DOHH2 (cell line): ENCODE results near the gene F10.

ENCODE experiments used
- H3F3A ChIP-seq: fragments of 200-600 bp; sonication (generic), shearing (Covaris generic); 2 replicates; pipeline ENCODE4 v1.6.0; 2016; ENCODE audit warnings: antibody characterized with exemption, mild to moderate bottlenecking; ENCODE audit not compliant: control insufficient read depth, insufficient read depth
- H3K27ac ChIP-seq: fragments of 200-600 bp; sonication (generic); 2 replicates; pipeline ENCODE4 v1.5.1; 2014; ENCODE audit warnings: low read depth, mild to moderate bottlenecking, low read length, moderate library complexity
- H3K27me3 ChIP-seq: fragments of 200-600 bp; sonication (generic); 2 replicates; pipeline ENCODE4 v1.6.1; 2014; ENCODE audit warnings: mild to moderate bottlenecking, low read length, mixed read lengths; ENCODE audit not compliant: control insufficient read depth
- H3K36me3 ChIP-seq: fragments of 200-600 bp; sonication (generic); 2 replicates; pipeline ENCODE4 v1.6.1; 2014; ENCODE audit warnings: mild to moderate bottlenecking, low read length, moderate library complexity, mixed read lengths; ENCODE audit not compliant: control insufficient read depth
- H3K4me1 ChIP-seq: fragments of 200-600 bp; sonication (generic); 2 replicates; pipeline ENCODE4 v1.6.1; 2014; ENCODE audit warnings: mild to moderate bottlenecking, low read length, mixed read lengths; ENCODE audit not compliant: control insufficient read depth
- H3K4me2 ChIP-seq: fragments of 200-600 bp; sonication (generic); 2 replicates; pipeline ENCODE4 v1.6.0; 2014; ENCODE audit warnings: mild to moderate bottlenecking, low read length, moderate library complexity
- H3K4me3 ChIP-seq: fragments of 200-600 bp; sonication (generic); 2 replicates; pipeline ENCODE4 v1.5.1; 2014; ENCODE audit warnings: mild to moderate bottlenecking, low read length, mixed read lengths
- H3K79me2 ChIP-seq: fragments of 200-600 bp; sonication (generic); 2 replicates; pipeline ENCODE4 v1.6.1; 2014; ENCODE audit warnings: mild to moderate bottlenecking, low read length, mixed read lengths; ENCODE audit not compliant: control insufficient read depth
- H3K9me2 ChIP-seq: fragments of 200-600 bp; sonication (generic); replicated peaks from 2 replicates; pipeline ENCODE4 v1.6.1; 2014; ENCODE audit warnings: mild to moderate bottlenecking, low read length, mixed read lengths; ENCODE audit not compliant: control insufficient read depth
- H3K9me3 ChIP-seq: fragments of 200-600 bp; sonication (generic); 2 replicates; pipeline ENCODE4 v1.6.1; 2014; ENCODE audit warnings: antibody characterized with exemption, low read length, mixed read lengths; ENCODE audit not compliant: control insufficient read depth, insufficient read depth
- H4K20me1 ChIP-seq: fragments of 200-600 bp; sonication (generic); 2 replicates; pipeline ENCODE4 v1.6.0; 2014; ENCODE audit warnings: low read depth, mild to moderate bottlenecking, antibody characterized with exemption, low read length, moderate library complexity; ENCODE audit not compliant: control insufficient read depth, insufficient read depth
- EZH2phosphoT487 ChIP-seq: fragments of 200-600 bp; sonication (generic); IDR thresholded peaks from 2 replicates; pipeline ENCODE4 v1.6.1; 2017; ENCODE audit warnings: borderline replicate concordance, mild to moderate bottlenecking, antibody characterized with exemption, low read length, moderate library complexity, mixed read lengths
- TF ChIP-seq, protein P1 (sequence below): fragments of 200-600 bp; sonication (generic); IDR thresholded peaks from one replicate; pipeline ENCODE4 v1.5.1; 2014; ENCODE audit warnings: antibody characterized with exemption, mild to moderate bottlenecking, low read depth, low read length; ENCODE audit not compliant: poor library complexity, severe bottlenecking

The F10 gene

DNA sequence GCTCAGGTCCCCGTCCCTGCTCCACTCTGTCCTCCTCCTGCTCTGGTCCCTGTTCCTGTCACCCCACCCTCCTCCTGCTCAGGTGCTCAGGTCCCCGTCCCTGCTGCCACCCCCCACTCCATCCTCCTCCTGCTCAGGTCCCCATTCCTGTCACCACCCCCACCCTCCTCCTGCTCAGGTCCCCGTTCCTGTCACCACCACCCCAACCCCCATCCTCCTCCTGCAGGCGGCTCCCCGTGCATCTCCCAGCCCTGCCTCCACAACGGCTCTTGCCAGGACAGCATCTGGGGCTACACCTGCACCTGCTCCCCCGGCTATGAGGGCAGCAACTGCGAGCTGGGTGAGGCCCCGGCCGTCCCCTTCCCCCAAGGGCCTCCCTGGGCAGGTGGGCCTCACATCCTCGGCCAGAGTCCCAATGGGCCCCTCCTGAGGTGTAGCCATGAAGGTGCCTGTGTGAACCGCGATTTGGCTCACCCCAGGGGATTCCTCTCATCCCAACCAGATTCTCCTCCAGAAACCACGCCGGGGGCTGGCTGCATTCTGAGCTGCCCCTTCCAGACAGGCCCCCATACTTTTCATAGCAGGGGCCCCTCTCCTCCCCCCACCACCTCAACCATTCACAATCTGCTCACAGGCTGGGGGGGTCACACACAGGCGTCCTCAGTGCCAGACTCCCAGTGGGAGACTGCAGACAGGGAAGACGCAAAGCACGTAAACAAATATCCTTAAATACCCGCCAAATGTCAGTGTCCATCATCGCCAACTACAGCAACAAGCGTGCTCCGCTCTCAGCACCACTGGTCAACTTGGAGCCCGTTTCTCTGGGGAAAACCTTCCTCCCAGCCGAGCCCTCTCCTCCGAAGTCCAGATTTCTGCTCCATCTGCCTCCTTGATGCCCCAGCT lies 40.4 kb downstream of the F10 start:
- Histone ChIP-seq H3K79me2 (no peaks in the 10 kb centered on the region), H3K9me3 (no peaks in the 10 kb centered on the region), H3K4me1 (peaks cover 25% of the 10 kb centered on the region), H3K27ac (peak overlapping the region; percentile 47), H3K4me2 (peak overlapping the region; percentile 26; the same call in 1 of the 2 replicates), H3F3A (peaks cover 20% of the 10 kb centered on the region), H3K4me3 (no peak overlapping the region), H3K27me3 (no peaks in the 10 kb centered on the region), H3K9me2 (no peaks in the 10 kb centered on the region), H3K36me3 (0 out of 2 replicates have a peak, but pooled peaks cover 2% of the 10 kb centered on the region), H4K20me1 (no peaks in the 10 kb centered on the region)
- TF ChIP-seq, protein P1, sequence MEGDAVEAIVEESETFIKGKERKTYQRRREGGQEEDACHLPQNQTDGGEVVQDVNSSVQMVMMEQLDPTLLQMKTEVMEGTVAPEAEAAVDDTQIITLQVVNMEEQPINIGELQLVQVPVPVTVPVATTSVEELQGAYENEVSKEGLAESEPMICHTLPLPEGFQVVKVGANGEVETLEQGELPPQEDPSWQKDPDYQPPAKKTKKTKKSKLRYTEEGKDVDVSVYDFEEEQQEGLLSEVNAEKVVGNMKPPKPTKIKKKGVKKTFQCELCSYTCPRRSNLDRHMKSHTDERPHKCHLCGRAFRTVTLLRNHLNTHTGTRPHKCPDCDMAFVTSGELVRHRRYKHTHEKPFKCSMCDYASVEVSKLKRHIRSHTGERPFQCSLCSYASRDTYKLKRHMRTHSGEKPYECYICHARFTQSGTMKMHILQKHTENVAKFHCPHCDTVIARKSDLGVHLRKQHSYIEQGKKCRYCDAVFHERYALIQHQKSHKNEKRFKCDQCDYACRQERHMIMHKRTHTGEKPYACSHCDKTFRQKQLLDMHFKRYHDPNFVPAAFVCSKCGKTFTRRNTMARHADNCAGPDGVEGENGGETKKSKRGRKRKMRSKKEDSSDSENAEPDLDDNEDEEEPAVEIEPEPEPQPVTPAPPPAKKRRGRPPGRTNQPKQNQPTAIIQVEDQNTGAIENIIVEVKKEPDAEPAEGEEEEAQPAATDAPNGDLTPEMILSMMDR: no peak
- no peak for TF ChIP-seq EZH2phosphoT487

DNA sequence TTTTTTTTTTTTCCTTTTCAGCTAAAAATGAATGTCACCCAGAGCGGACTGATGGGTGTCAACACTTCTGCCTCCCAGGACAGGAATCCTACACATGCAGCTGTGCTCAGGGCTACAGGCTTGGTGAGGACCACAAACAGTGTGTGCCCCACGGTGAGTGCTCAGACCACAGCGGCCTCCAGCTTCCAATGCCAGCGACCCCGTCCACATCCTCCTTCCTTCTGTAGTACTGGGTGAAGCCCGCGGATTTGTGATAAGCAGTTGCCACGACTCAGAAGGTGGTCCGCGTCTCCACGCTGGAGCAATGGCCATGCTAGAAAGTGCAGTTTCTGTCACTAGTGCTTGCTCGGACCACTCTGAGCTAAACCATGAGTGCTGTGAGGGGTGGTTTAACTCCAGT lies 41.9 kb downstream of the F10 start:
- peaks cover 20% of the 10 kb centered on the region for H3F3A ChIP-seq
- H3K79me2 ChIP-seq: no peaks in the 10 kb centered on the region
- H3K9me3 ChIP-seq: no peaks in the 10 kb centered on the region
- H3K36me3 ChIP-seq: peaks cover 11% of the 10 kb centered on the region
- H3K4me2 ChIP-seq: no peak overlapping the region
- no peaks in the 10 kb centered on the region for H4K20me1 ChIP-seq
- H3K4me3 ChIP-seq: no peak overlapping the region
- no peaks in the 10 kb centered on the region for H3K9me2 ChIP-seq
- H3K4me1 ChIP-seq: peaks cover 22% of the 10 kb centered on the region
- no peaks in the 10 kb centered on the region for H3K27me3 ChIP-seq
- TF ChIP-seq EZH2phosphoT487: no peak
- TF ChIP-seq, protein P1: no peak
- H3K27ac ChIP-seq: no peak overlapping the region

DNA sequence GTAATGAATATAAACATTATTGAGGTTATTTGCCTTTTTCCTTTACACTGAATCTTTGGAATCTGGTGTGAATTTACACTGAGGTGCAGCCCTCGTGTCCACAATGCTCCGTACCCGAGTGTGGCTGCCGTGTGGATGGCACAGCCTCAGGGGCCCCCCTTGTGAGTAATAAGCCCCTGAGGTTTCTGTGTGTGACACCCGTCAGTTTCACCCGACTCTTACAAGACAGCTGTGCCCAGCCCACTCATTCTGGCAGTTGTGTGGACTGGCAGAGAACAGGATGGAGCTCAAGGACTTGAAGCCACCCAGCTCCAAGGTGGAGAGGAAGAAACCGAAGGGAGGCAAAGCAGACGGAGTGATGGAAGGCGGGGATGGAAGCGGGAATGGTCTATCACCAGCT lies 43.7 kb downstream of the F10 start:
- Histone ChIP-seq H3K79me2 (no peaks in the 10 kb centered on the region), H3K27me3 (no peaks in the 10 kb centered on the region), H3K9me3 (no peaks in the 10 kb centered on the region), H3K36me3 (peaks cover 19% of the 10 kb centered on the region), H3F3A (peaks cover 10% of the 10 kb centered on the region), H4K20me1 (no peaks in the 10 kb centered on the region), H3K4me3 (no peak overlapping the region), H3K27ac (no peak overlapping the region), H3K4me1 (peaks cover 13% of the 10 kb centered on the region), H3K9me2 (no peaks in the 10 kb centered on the region), H3K4me2 (no peak overlapping the region)
- TF ChIP-seq, protein P1: no peak
- TF ChIP-seq EZH2phosphoT487: no peak
